ENCODE data around the gene SYT2. TPM values are rescaled to one million over a fixed set of nuclear protein-coding genes. Genes with fewer than 3 reads are reported as not detected.

The SYT2 gene
- total RNA-seq, 4 donors from 2014 or later, result 0.11 to 0.19 TPM; not detected in 2

GRCh38 chr1:202661136-202661845 is 49.0 kb downstream of the SYT2 start:
- peaks cover 0 to 67% (median 0%) of the 10 kb centered on the region in 4 donors for H3K27me3 ChIP-seq
- H3K4me1 ChIP-seq, result no peaks in the 10 kb centered on the region
- no peak overlapping the region for H3K4me3 ChIP-seq
- no peaks in the 10 kb centered on the region for H3K9me3 ChIP-seq
- intact Hi-C loops (cut with DNase I), result no loop called here
- no peak for DNase-seq (ENCODE audit: extremely low spot score)
- no peaks in the 10 kb centered on the region for H3K36me3 ChIP-seq
- 87% methylated on average over 9 of the region's 13 CpGs for WGBS
- no peak overlapping the region for H3K27ac ChIP-seq (replicated peaks in 1 of 4)
- no peak for TF ChIP-seq EP300 (IDR thresholded peaks at IDR 0.05)
- TF ChIP-seq CTCF (IDR thresholded peaks at IDR 0.05), result no peak
- TF ChIP-seq POLR2AphosphoS5 (IDR thresholded peaks at IDR 0.05), result no peak
- TF ChIP-seq POLR2A (IDR thresholded peaks at IDR 0.05; ENCODE audit: low read depth), result no peak

- H3K27me3 ChIP-seq, result peaks cover 0 to 73% (median 0%) of the 10 kb centered on the region in 4 donors
Observed at GRCh38 chr1:202659974-202660373, 50.3 kb downstream of the SYT2 start.

GRCh38 chr1:202659541-202659940 is 50.7 kb downstream of the SYT2 start:
- Histone ChIP-seq H3K36me3 (no peaks in the 10 kb centered on the region), H3K27me3 (peaks cover 0 to 70% (median 0%) of the 10 kb centered on the region in 4 donors), H3K4me1 (no peaks in the 10 kb centered on the region), H3K27ac (replicated peaks in 1 of 4) (no peak overlapping the region), H3K9me3 (no peaks in the 10 kb centered on the region), H3K4me3 (no peak overlapping the region)
- intact Hi-C loops (cut with DNase I), result no loop called here
- no peak for DNase-seq (ENCODE audit: extremely low spot score)
- WGBS, result 48% methylated on average over 3 of the region's 6 CpGs
- TF ChIP-seq POLR2A (IDR thresholded peaks at IDR 0.05; ENCODE audit: low read depth) (no peak), POLR2AphosphoS5 (IDR thresholded peaks at IDR 0.05) (no peak), CTCF (IDR thresholded peaks at IDR 0.05) (no peak), EP300 (IDR thresholded peaks at IDR 0.05) (no peak)

More at GRCh38 chr1:202659974-202660373, 50.3 kb downstream of the SYT2 start:
- H3K27ac ChIP-seq (replicated peaks in 1 of 4), result no peak overlapping the region
- no peaks in the 10 kb centered on the region for H3K9me3 ChIP-seq
- no peak for DNase-seq (ENCODE audit: extremely low spot score)
- no peaks in the 10 kb centered on the region for H3K4me1 ChIP-seq
- TF ChIP-seq POLR2A (IDR thresholded peaks at IDR 0.05; ENCODE audit: low read depth) (no peak), EP300 (IDR thresholded peaks at IDR 0.05) (no peak), POLR2AphosphoS5 (IDR thresholded peaks at IDR 0.05) (no peak), CTCF (IDR thresholded peaks at IDR 0.05) (no peak)
- intact Hi-C loops (cut with DNase I), result no loop called here
- H3K36me3 ChIP-seq, result no peaks in the 10 kb centered on the region
- 46% methylated on average over 2 of the region's 3 CpGs for WGBS
- H3K4me3 ChIP-seq, result no peak overlapping the region

- no peak for DNase-seq (ENCODE audit: extremely low spot score)
- Histone ChIP-seq H3K9me3 (no peaks in the 10 kb centered on the region), H3K4me1 (no peaks in the 10 kb centered on the region), H3K4me3 (no peak overlapping the region), H3K36me3 (no peaks in the 10 kb centered on the region), H3K27me3 (peaks cover 0 to 62% (median 0%) of the 10 kb centered on the region in 4 donors), H3K27ac (replicated peaks in 1 of 4) (no peak overlapping the region)
- 34% methylated on average over 2 of the region's 2 CpGs for WGBS
- intact Hi-C loops (cut with DNase I), result no loop called here
- no peak for TF ChIP-seq CTCF (IDR thresholded peaks at IDR 0.05)
- TF ChIP-seq POLR2A (IDR thresholded peaks at IDR 0.05; ENCODE audit: low read depth), result no peak
- no peak for TF ChIP-seq EP300 (IDR thresholded peaks at IDR 0.05)
- no peak for TF ChIP-seq POLR2AphosphoS5 (IDR thresholded peaks at IDR 0.05)
Observed at GRCh38 chr1:202658769-202659168, 51.5 kb downstream of the SYT2 start.

All from esophagus muscularis mucosa (tissue), 4 donors.